ENCODE measurements around the gene CDC27. TPM values are rescaled to one million over a fixed set of nuclear protein-coding genes. Genes with fewer than 3 reads are reported as not detected.
A peak's percentile ranks its signal among the peaks of the same experiment; 100 is the strongest.
"Not testable (repeated sequence)": the region's sequence is repeated elsewhere in the genome, so short reads cannot be mapped to it uniquely, and the experiment has no call there.

CDC27 gene
- total RNA-seq, 1 experiment from 2014 or later: 109 TPM

- DNase-seq (ENCODE audit: low read depth): no peak
Measured at GRCh38 chr17:47193931-47194511, 4.9 kb upstream of the CDC27 start.

- DNase-seq (ENCODE audit: low read depth): peak; percentile 75
Measured at GRCh38 chr17:47192554-47192953, 3.5 kb upstream of the CDC27 start.

- DNase-seq (ENCODE audit: low read depth): no peak
Measured at GRCh38 chr17:47190770-47191169, 1.7 kb upstream of the CDC27 start.

GRCh38 chr17:47190243-47190642 lies 1.1 kb upstream of the CDC27 start:
- no peak for DNase-seq (ENCODE audit: low read depth)

- DNase-seq (ENCODE audit: low read depth): no peak
Measured at GRCh38 chr17:47189732-47190237, 690 bp upstream of the CDC27 start.

GRCh38 chr17:47188271-47188875 lies 722 bp downstream of the CDC27 start:
- DNase-seq (ENCODE audit: low read depth): peak; percentile 45

GRCh38 chr17:47184681-47185080 lies 4.4 kb downstream of the CDC27 start:
- no peak for DNase-seq (ENCODE audit: low read depth)

- DNase-seq (ENCODE audit: low read depth): not testable (repeated sequence)
Measured at GRCh38 chr17:47180988-47181387, 8.1 kb downstream of the CDC27 start.

GRCh38 chr17:47180337-47180736 lies 8.8 kb downstream of the CDC27 start:
- DNase-seq (ENCODE audit: low read depth): no peak

- no peak for DNase-seq (ENCODE audit: low read depth)
Measured at GRCh38 chr17:47179141-47179540, 10.0 kb downstream of the CDC27 start.

- no peak for DNase-seq (ENCODE audit: low read depth)
Measured at GRCh38 chr17:47177261-47177660, 11.8 kb downstream of the CDC27 start.

- no peak for DNase-seq (ENCODE audit: low read depth)
Measured at GRCh38 chr17:47176389-47176826, 12.7 kb downstream of the CDC27 start.

GRCh38 chr17:47174823-47175222 lies 14.3 kb downstream of the CDC27 start:
- not testable (repeated sequence) for DNase-seq (ENCODE audit: low read depth)

- no peak for DNase-seq (ENCODE audit: low read depth)
Measured at GRCh38 chr17:47172696-47173565, 16.2 kb downstream of the CDC27 start.

- no peak for DNase-seq (ENCODE audit: low read depth)
Measured at GRCh38 chr17:47170710-47171109, 18.4 kb downstream of the CDC27 start.

- not testable (repeated sequence) for DNase-seq (ENCODE audit: low read depth)
Measured at GRCh38 chr17:47168896-47169295, 20.2 kb downstream of the CDC27 start.

- DNase-seq (ENCODE audit: low read depth): not testable (repeated sequence)
Measured at GRCh38 chr17:47166854-47167253, 22.2 kb downstream of the CDC27 start.

GRCh38 chr17:47165137-47165536 lies 24.0 kb downstream of the CDC27 start:
- DNase-seq (ENCODE audit: low read depth): no peak

GRCh38 chr17:47164263-47164662 lies 24.8 kb downstream of the CDC27 start:
- no peak for DNase-seq (ENCODE audit: low read depth)

GRCh38 chr17:47162013-47162622 lies 27.0 kb downstream of the CDC27 start:
- no peak for DNase-seq (ENCODE audit: low read depth)

GRCh38 chr17:47159315-47159714 lies 29.8 kb downstream of the CDC27 start:
- no peak for DNase-seq (ENCODE audit: low read depth)

- DNase-seq (ENCODE audit: low read depth): no peak
Measured at GRCh38 chr17:47145351-47145750, 43.7 kb downstream of the CDC27 start.

All from RPMI7951 (cell line).